ENCODE measurements around the gene FAM184A. TPM values are rescaled to one million over a fixed set of nuclear protein-coding genes. Genes with fewer than 3 reads are reported as not detected.

The FAM184A gene
- total and polyA plus RNA-seq, 2 donors (not counting 3 experiments of a cell fraction or from before 2014, with no cell fraction given) = 0.04 to 0.84 TPM

- H3K9ac ChIP-seq (replicated peaks; ENCODE audit: extremely low read depth, insufficient read depth, low read length) = no peak overlapping the region
- no peaks in the 10 kb centered on the region for H3K9me1 ChIP-seq (replicated peaks; ENCODE audit: control insufficient read depth, extremely low read depth, insufficient read depth, low read length)
- no peak overlapping the region for H3K4me3 ChIP-seq (replicated peaks in 1 of 3; ENCODE audit: insufficient read depth in 1 of 3, low read depth in 1 of 3, low read length in 3 of 3)
- dilution Hi-C loops (cut with MboI; ENCODE audit: extremely low pct_ligation_motif_present, low sequenced_read_pairs) (no loop called here), intact Hi-C loops (cut with micrococcal nuclease) (no loop called here)
- TF ChIP-seq EZH2 (IDR thresholded peaks at IDR 0.05; ENCODE audit: borderline replicate concordance, low read depth, low read length, severe bottlenecking) = no peak
- no peak for TF ChIP-seq GATA2 (IDR thresholded peaks at IDR 0.05; ENCODE audit: insufficient read depth, insufficient read length, low read depth, low read length)
- no peak for TF ChIP-seq JUN (IDR thresholded peaks at IDR 0.05; ENCODE audit: borderline replicate concordance, insufficient read depth, insufficient read length, low read depth)
- no peaks in the 10 kb centered on the region for H3K9me3 ChIP-seq (replicated peaks; ENCODE audit: control insufficient read depth, insufficient read depth, low read length)
- H4K20me1 ChIP-seq (replicated peaks; ENCODE audit: control insufficient read depth, extremely low read depth, insufficient read depth, low read length) = no peaks in the 10 kb centered on the region
- FAIRE-seq (no peak), DNase-seq (ENCODE audit: low read depth, low spot score) (no peak)
- H3K27me3 ChIP-seq (ENCODE audit: control insufficient read depth in 2 of 2, insufficient read depth in 2 of 2, low read length in 2 of 2) = no peaks in the 10 kb centered on the region
- BruUV-seq (replicated peaks) = no TSS peak
- H3K36me3 ChIP-seq (ENCODE audit: control insufficient read depth in 2 of 2, extremely low read depth in 1 of 2, insufficient read depth in 2 of 2, low read length in 2 of 2) = no peaks in the 10 kb centered on the region
- H3K27ac ChIP-seq (ENCODE audit: insufficient read depth, low read depth, low read length) = no peak overlapping the region
- POLR2A ChIA-PET = no interaction called here
- H3K4me1 ChIP-seq (ENCODE audit: control insufficient read depth, extremely low read depth, insufficient read depth, low read length) = no peaks in the 10 kb centered on the region
- no peaks in the 10 kb centered on the region for H3K79me2 ChIP-seq (ENCODE audit: control insufficient read depth, insufficient read depth, low read length)
- H2AFZ ChIP-seq (ENCODE audit: low read depth, low read length) = no peak overlapping the region
- CTCF ChIA-PET = no interaction called here
- H3K4me2 ChIP-seq (ENCODE audit: insufficient read depth, low read length) = no peak overlapping the region
Observed at GRCh38 chr6:118992186-118992795, 86.2 kb downstream of the FAM184A start.

GRCh38 chr6:118986312-118986711 is 92.2 kb downstream of the FAM184A start:
- no peaks in the 10 kb centered on the region for H3K36me3 ChIP-seq (ENCODE audit: control insufficient read depth in 2 of 2, extremely low read depth in 1 of 2, insufficient read depth in 2 of 2, low read length in 2 of 2)
- dilution Hi-C loops (cut with MboI; ENCODE audit: extremely low pct_ligation_motif_present, low sequenced_read_pairs) = no loop called here
- no TSS peak for BruUV-seq (replicated peaks)
- H3K4me3 ChIP-seq (replicated peaks in 1 of 3; ENCODE audit: insufficient read depth in 1 of 3, low read depth in 1 of 3, low read length in 3 of 3) = no peak overlapping the region
- no peaks in the 10 kb centered on the region for H4K20me1 ChIP-seq (replicated peaks; ENCODE audit: control insufficient read depth, extremely low read depth, insufficient read depth, low read length)
- ChIA-PET POLR2A (no interaction called here), CTCF (no interaction called here)
- H3K27ac ChIP-seq (ENCODE audit: insufficient read depth, low read depth, low read length) = no peak overlapping the region
- no peaks in the 10 kb centered on the region for H3K4me1 ChIP-seq (ENCODE audit: control insufficient read depth, extremely low read depth, insufficient read depth, low read length)
- no peak overlapping the region for H3K4me2 ChIP-seq (ENCODE audit: insufficient read depth, low read length)
- TF ChIP-seq MYC (IDR thresholded peaks at IDR 0.05; ENCODE audit: low read depth, low read length) = no peak
- TF ChIP-seq EZH2 (IDR thresholded peaks at IDR 0.05; ENCODE audit: borderline replicate concordance, low read depth, low read length, severe bottlenecking) = no peak
- TF ChIP-seq GATA2 (IDR thresholded peaks at IDR 0.05; ENCODE audit: insufficient read depth, insufficient read length, low read depth, low read length) = no peak
- TF ChIP-seq JUN (IDR thresholded peaks at IDR 0.05; ENCODE audit: borderline replicate concordance, insufficient read depth, insufficient read length, low read depth) = no peak
- TF ChIP-seq MAX (IDR thresholded peaks at IDR 0.05; ENCODE audit: insufficient read depth, insufficient read length) = no peak
- TF ChIP-seq POLR2A (IDR thresholded peaks at IDR 0.05; ENCODE audit: low read depth, low read length) = no peak
- TF ChIP-seq FOS (IDR thresholded peaks at IDR 0.05; ENCODE audit: borderline replicate concordance, insufficient read depth, low read length) = no peak
- TF ChIP-seq CTCF (IDR thresholded peaks at IDR 0.05; ENCODE audit: extremely low read depth in 1 of 2, insufficient read depth in 1 of 2, low read depth in 1 of 2, low read length in 2 of 2) = no peak
- no peak for TF ChIP-seq POLR2AphosphoS5 (IDR thresholded peaks at IDR 0.05; ENCODE audit: insufficient read depth, low read depth, low read length)
- H3K9me1 ChIP-seq (replicated peaks; ENCODE audit: control insufficient read depth, extremely low read depth, insufficient read depth, low read length) = no peaks in the 10 kb centered on the region
- no peaks in the 10 kb centered on the region for H3K9me3 ChIP-seq (replicated peaks; ENCODE audit: control insufficient read depth, insufficient read depth, low read length)
- H3K79me2 ChIP-seq (ENCODE audit: control insufficient read depth, insufficient read depth, low read length) = no peaks in the 10 kb centered on the region
- no peak for FAIRE-seq
- no peak overlapping the region for H2AFZ ChIP-seq (ENCODE audit: low read depth, low read length)
- DNase-seq (ENCODE audit: low read depth, low spot score) = no peak
- H3K9ac ChIP-seq (replicated peaks; ENCODE audit: extremely low read depth, insufficient read depth, low read length) = no peak overlapping the region
- intact Hi-C loops (cut with micrococcal nuclease) = no loop called here
- H3K27me3 ChIP-seq (ENCODE audit: control insufficient read depth in 2 of 2, insufficient read depth in 2 of 2, low read length in 2 of 2) = no peaks in the 10 kb centered on the region

Data from endothelial cell of umbilical vein (primary cell).